GM19193 (cell line): ENCODE results near the gene MISP.

ENCODE experiments used
- POLR2A ChIP-seq: IDR thresholded peaks from 4 replicates; pipeline ENCODE4 v1.6.1; 2011; ENCODE audit not compliant: insufficient read depth, insufficient read length; ENCODE audit errors: extremely low read depth

The MISP gene, protein sequence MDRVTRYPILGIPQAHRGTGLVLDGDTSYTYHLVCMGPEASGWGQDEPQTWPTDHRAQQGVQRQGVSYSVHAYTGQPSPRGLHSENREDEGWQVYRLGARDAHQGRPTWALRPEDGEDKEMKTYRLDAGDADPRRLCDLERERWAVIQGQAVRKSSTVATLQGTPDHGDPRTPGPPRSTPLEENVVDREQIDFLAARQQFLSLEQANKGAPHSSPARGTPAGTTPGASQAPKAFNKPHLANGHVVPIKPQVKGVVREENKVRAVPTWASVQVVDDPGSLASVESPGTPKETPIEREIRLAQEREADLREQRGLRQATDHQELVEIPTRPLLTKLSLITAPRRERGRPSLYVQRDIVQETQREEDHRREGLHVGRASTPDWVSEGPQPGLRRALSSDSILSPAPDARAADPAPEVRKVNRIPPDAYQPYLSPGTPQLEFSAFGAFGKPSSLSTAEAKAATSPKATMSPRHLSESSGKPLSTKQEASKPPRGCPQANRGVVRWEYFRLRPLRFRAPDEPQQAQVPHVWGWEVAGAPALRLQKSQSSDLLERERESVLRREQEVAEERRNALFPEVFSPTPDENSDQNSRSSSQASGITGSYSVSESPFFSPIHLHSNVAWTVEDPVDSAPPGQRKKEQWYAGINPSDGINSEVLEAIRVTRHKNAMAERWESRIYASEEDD

DNA sequence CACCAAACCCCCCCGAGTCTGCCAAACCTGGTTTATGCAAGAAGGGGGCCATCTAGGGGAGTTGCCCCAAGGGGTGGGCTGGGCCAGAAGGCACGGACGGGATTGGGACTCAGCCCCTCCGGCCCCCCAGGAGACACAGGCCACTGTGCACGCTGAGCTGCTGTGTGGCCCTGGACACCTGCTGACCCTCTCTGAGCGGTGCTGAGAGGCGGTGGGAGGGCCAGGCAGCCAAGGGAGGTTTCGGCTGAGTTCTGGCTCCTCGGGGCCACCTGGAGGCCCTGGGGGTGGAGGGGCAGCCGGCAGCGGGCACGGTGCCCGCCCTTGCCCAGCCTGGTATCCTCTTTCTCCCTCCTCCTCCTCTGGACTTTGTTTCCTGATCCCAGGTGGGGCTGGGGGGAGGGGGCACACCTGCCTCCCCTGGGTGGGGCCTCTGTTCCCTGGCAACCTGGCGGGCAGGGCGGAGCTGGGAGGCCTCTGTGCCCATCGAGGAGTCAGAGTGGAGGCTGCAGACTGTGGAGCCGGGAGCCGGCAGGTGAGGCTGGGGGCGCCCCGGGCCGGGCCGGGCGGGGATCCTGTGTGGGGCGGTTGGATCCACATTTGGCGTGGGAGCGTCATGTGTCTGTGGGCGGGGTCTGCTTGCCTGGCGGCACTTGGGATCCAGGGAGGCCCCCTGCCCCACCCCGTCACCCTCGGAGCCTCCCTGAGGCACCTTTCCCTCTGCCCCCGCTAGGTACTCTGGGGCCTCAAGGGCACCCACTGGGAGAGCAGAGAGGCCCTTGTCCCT lies at the start of gene MISP:
Gene MISP (plus strand): TSS at position 473 of the 784 bp plus-strand sequence. CDS start 5,835 bp downstream, outside the sequence.
- TF ChIP-seq POLR2A, result no peak

DNA sequence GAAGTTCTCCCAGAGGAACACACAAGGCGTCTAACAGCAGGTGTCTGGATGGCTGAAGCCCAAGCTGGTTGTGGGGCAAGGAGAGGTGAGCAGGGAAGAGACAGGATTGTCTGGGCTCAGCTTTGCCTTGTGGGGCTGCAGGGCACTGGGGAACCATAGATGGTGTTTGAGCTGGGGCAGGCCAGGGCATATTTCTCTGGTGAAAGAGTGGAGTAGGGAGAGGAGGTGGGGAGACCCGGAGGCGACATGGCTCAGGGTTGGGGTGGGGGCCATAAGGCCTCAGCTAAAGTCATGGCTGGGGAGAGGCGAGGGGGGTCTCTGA lies 47.6 kb upstream of the MISP start:
- TF ChIP-seq POLR2A, result no peak

DNA sequence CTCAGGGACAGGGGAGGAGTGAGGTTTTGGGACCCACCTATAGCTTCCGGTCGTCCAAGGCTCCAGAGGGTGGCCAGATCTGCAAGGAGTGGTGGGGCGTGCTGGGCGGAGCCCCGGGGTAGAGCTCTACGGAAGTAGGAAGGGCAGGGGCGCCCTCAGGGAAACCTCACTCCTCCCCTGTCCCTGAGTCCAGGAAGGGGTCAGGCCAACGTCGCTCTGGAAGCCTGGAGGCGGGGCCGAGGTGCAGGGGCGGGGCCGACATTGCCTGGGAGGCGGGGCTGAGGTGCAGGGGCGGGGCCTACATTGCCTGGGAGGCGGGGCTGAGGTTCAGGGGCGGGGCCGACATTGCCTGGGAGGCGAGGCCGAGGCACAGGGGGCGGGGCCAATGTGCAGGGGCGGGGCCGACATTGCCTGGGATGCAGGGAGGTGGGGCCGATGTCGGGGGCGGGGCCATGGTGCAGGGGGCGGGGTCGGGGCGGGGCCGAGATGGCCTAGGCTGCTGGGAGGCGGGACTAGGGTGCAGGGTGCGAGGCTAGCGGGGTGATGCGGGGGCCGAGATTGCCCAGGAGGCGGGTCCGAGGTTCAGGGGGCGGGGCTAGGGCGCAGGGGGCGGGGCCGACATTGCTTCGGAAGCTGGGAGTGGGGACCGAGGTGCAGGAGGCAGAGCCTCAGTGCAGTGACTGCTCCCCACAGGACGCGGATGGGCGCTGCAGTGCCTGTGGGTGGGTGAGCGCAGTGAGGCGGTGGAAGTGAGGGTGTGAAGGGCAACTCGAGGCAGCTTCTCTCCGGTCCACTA lies 47.1 kb upstream of the MISP start:
- TF ChIP-seq POLR2A, result no peak

DNA sequence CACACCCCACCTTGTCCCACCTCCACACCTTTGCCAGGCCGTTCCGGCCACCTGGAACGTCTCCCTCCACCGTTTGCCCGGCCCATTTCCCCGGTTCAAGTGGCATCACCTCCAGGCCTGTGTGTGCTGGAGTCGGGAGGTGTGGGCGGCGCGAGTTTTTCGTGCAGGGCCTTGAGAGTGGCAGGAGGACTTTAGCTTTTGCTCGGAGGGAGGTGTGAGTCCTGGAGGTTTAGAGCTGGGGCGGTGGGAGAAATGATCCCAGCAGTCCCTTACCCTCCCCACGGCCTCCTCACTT lies 46.5 kb upstream of the MISP start:
- TF ChIP-seq POLR2A, result no peak

DNA sequence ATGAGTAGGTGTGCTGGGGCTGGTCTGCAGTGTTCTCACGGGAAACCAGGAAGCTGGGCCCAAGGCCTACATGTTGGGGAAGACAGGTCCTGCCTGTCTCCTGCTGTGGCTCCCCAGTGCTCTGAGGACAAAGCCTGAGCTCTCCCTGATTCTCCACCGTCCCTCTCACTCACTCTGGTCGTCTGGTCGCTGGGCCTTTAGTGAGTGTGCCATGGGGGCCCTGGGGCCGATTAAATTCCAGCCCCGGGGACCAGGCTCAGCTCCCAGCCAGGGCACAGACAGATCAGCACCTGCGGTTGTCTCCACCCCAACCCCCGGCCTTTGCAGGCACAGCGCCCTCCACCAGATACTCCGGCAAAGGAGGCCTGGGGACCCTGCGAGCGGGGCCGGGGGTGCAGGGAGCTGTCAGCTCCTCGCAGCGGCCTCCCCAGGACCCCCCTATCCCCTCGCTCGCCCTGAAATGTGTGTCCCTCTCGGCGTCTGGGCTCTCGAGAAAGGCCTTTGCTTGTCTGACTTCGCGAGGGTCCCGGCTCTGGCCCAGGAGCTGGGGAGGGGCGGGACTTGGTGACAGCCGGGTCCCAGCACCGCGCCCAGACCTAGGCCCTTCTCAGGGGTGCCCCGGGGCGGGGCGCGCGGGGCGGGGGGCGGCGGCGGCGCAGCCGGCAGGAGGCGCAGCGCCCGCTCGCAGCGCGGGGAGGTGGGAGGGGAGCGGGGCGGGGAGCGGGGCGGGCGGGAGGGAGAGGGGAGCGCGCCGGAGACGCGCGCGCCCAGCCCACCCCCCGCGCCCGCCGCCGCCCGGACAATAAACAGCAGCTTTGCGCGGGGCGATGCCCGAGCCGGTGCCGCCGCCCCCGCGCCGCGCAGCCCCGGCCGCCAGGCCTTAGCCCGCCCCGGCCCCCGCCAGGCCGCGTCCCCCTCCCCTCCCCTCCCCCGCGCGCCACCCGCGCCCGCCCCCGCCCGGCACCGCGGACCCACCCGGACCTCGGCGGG lies 42.5 kb upstream of the MISP start, which contains the start of gene PALM:
Gene PALM (plus strand): TSS at position 782 of the 990 bp plus-strand sequence. CDS start 212 bp downstream, outside the sequence.
- no peak for TF ChIP-seq POLR2A

DNA sequence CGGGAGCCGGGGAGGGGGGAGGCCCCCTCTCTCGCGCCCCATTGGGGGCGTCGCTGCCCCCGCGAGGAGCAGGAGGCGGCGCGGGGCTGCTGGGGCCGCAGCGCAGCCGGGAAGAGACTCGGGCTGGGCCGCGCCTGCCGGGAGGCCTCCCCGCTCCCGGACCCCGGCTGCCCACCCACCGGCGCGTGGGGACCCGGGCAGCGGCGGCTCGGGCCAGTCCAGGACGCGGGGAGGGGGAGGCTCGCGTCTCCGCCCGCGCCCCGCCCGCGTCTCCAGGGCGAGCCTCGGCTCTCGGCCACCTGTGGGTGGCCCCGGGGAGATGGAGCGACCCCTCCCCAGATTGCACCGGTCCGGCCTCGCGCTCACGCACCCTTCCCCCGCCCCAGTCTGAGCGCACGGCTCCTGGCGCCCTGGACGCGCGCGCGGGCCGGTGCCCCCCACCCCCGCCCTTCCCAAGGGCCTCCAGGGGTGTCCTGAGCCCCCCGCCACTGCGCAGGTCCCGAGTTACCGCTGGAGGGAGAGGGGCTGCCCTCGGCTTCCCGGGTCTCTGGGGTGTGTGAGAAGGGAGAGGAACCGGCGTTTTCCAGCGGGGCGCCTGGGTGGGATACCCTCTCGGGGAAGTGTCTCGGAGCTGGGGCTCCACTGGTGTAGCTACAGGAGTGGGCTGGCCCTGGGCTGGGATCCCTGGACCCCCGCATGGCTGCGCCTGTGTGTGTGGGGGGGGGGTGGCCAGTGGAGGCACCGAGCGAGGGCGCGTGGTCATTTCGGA lies 41.5 kb upstream of the MISP start:
- no peak for TF ChIP-seq POLR2A

DNA sequence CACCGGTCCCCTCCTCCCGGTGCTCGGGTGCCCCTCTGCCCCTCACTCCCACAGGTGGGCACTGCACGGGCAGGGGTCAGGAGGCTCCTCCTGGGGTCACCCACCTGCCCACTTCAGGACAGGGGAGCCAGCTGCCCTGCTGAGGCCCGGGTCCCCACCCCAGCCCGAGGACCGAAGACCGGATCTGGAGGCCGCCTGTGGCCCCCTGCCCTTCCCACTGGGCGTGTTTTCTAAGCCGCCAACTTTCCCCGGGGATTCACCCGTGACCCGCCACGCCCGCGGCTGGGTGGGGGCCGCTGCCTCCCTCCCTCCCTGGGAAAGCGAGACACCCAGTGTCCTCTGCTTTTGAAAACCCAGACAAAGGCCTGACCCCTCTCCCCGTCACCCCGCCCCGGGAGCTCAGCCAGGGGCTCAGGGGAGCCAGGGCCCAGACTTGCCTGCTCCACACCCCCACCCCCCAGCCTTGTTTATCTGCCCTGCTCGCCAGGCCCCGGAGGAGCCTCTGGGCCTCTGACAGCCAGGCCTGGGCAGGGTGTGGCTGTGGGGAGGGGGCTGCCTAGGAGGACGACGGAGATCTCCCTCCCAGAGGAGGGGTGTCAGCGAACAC lies 40.8 kb upstream of the MISP start:
- no peak for TF ChIP-seq POLR2A

DNA sequence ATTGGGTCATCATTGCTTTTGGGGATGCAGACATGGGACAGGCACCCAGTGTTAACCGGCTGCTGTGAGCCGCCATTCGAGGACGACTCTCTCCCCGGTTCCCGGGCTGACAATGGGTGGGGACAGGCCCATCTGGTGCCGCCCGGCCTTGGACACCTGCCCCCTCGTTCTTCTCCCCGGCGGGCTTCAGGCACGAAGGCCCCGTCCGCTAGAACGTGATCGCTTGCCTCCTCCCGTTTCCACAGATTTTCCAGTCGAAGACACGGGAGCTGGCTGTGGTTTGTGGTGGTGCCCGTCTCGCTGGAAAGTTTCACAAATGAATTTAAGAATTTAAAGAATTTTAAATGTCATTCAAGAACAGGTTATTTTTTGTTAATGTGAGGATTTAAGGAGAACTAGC lies 40.1 kb upstream of the MISP start:
- TF ChIP-seq POLR2A, result no peak

DNA sequence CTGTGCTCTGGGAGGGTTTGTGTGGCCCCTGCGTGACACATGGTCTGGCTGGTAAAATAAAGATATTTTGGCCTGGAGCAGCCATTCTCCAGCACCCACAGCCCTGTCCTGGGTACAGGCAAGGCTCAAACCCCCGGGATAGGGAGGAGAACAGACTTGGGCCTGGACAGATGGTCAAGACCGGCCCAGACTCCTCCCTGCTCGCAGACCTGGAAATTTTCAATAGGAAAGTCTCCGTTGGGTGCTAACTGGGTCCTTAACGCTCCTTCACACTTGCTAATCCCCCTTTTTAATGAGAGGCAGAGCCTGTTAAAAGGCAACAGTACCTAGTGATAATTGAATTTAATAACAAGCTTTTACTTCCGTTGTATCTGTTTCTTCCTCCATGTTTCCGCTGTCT lies 39.7 kb upstream of the MISP start:
- TF ChIP-seq POLR2A, result no peak

DNA sequence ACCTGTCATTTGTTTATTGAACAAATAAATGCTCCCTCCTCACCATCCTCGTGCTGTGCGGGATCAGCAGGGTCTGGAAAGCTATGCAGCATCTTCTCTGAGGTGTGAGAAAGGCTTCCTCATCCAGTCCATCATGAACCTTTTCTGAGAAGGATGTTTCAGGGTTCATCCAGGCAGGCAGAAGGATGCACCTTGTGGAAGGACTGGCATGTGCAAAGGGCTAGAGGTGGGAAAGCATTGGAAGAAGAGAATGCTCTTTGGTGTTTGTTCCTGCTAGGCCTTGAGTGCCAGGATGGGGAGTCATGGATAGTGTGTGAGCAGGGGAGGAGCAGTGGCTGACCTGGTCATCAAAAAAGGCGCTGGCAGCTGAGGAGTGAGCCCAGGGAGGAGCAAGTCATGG lies 35.6 kb upstream of the MISP start:
- TF ChIP-seq POLR2A, result no peak

DNA sequence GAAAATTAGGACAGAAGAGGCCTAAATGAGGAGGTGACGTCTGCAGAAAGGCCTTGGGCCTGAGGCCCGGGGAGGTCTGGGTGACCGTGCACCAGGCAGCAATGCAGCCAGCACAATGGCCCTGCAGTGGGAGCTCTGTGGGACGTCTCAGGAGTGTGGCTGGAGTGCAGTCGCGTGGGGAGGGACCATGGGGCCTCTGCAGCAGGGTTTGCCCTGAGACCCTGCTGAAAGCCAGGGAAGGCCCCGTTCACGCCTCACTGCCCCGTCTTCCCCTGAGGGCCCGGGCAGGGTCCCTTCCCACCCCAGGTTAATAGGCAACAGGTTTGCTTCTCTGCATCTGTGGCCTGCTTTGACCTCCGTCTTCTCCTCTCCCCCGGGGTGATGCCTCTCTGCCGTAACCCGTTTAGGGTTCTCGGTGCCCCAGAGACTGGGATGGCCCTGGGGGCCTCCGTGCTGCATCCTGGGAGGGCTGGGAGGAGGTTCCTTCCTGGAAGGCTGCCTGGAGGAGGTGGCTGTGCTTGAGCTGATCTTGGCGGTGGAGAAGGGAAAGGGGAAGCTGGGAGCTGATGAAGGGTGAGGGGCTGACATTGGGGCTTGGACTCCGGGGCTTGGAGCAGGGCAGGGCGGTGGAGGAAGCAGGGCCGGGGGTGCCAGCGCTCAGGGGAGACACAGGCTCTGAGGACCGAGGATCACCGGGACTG lies 32.5 kb upstream of the MISP start:
- TF ChIP-seq POLR2A, result no peak

DNA sequence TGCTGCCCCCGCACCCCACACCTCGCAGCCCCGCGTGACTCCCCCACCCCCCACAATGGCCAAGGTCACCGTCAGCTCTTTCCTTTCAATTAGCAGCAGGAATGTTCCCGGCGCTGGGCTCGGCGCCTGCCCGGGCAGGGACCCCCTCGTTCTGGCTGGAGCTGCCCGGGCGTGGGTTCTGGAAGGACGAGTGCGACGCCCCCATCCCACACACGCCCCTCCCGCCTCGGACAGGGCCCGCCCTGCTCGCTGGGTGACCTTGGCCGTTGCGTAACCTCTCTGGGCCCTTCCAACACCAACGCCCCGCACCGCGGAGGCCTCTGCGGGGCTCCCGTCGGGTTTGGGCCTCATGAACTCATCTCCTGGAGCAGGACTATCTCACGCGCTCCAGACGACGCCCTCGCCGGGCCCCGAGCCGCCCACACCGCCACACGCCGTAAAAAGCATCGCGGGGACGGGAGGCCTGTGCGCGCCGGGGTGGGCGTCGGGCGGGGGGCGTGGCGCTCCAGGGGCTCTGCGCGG lies 31.9 kb upstream of the MISP start:
- TF ChIP-seq POLR2A, result no peak
